Osteoblast (primary cell): ENCODE measurements around the gene RBP3. TPM values are rescaled to one million over a fixed set of nuclear protein-coding genes. Genes with fewer than 3 reads are reported as not detected.
A peak's percentile ranks its signal among the peaks of the same experiment; 100 is the strongest.

Source experiments
- DNase-seq: peaks from one replicate; pipeline ENCODE4 v3.0.0; 2011; ENCODE audit warnings: low spot score, mixed read lengths; ENCODE audit not compliant: insufficient read length; ENCODE audit errors: missing footprints
- H2AFZ ChIP-seq: 2 replicates; pipeline ENCODE4 v1.6.0; 2011; ENCODE audit warnings: mild to moderate bottlenecking, low read length
- H3K27ac ChIP-seq: 2 replicates; pipeline ENCODE4 v1.5.1; 2011; ENCODE audit warnings: mild to moderate bottlenecking, low read depth, low read length, moderate library complexity
- H3K27me3 ChIP-seq: 2 replicates; pipeline ENCODE4 v1.6.0; 2012; ENCODE audit warnings: mild to moderate bottlenecking, control low read depth, inconsistent platforms, low read length, moderate library complexity; ENCODE audit not compliant: insufficient read depth
- H3K36me3 ChIP-seq: 2 replicates; pipeline ENCODE4 v1.5.1; 2011; ENCODE audit warnings: mild to moderate bottlenecking, low read length, control low read depth, moderate library complexity; ENCODE audit not compliant: insufficient read depth
- H3K4me1 ChIP-seq: 2 replicates; pipeline ENCODE4 v1.5.1; 2011; ENCODE audit warnings: mild to moderate bottlenecking, low read length, control low read depth, moderate library complexity; ENCODE audit not compliant: insufficient read depth
- H3K4me2 ChIP-seq: 2 replicates; pipeline ENCODE4 v1.6.0; 2011; ENCODE audit warnings: mild to moderate bottlenecking, low read length; ENCODE audit not compliant: insufficient read depth
- H3K4me3 ChIP-seq: fragments of 200-600 bp; sonication (generic); 3 replicates; pipeline ENCODE4 v1.5.1; 2012; ENCODE audit warnings: mild to moderate bottlenecking, low read length, inconsistent platforms; ENCODE audit not compliant: insufficient read depth
- H3K79me2 ChIP-seq: 2 replicates; pipeline ENCODE4 v1.6.0; 2012; ENCODE audit warnings: mild to moderate bottlenecking, low read length, control low read depth, inconsistent platforms; ENCODE audit not compliant: insufficient read depth
- H3K9me3 ChIP-seq: 2 replicates; pipeline ENCODE4 v1.5.1; 2011; ENCODE audit warnings: low read depth, low read length, control low read depth
- H4K20me1 ChIP-seq: 2 replicates; pipeline ENCODE4 v1.6.0; 2012; ENCODE audit warnings: mild to moderate bottlenecking, low read length, control low read depth; ENCODE audit not compliant: insufficient read depth
- CTCF ChIP-seq: IDR thresholded peaks from 2 replicates; pipeline ENCODE4 v1.5.1; 2011; ENCODE audit warnings: mild to moderate bottlenecking, low read depth, low read length, moderate library complexity; ENCODE audit errors: extremely low read depth
- total RNA-seq: library from RNA; depleted of rRNA; stranded (reverse); fragments of >200 nt; gene quantifications from 2 replicates; pipeline ENCODE4 v1.2.3, GENCODE V29; 2012

The RBP3 gene
- total RNA-seq, 1 donor, result not detected

- Histone ChIP-seq H3K4me2 (no peak overlapping the region), H2AFZ (no peak overlapping the region), H3K4me1 (no peaks in the 10 kb centered on the region), H4K20me1 (no peaks in the 10 kb centered on the region), H3K27me3 (peaks cover 13% of the 10 kb centered on the region), H3K9me3 (no peaks in the 10 kb centered on the region), H3K4me3 (no peak overlapping the region), H3K36me3 (no peaks in the 10 kb centered on the region), H3K79me2 (no peaks in the 10 kb centered on the region), H3K27ac (no peak overlapping the region)
- DNase-seq, result peak; percentile 75
- no peak for TF ChIP-seq CTCF
Measured at GRCh38 chr10:47330366-47330765, 17.8 kb upstream of the RBP3 start.

GRCh38 chr10:47330804-47331203 is 17.4 kb upstream of the RBP3 start:
- Histone ChIP-seq H4K20me1 (no peaks in the 10 kb centered on the region), H3K27ac (no peak overlapping the region), H3K4me3 (no peak overlapping the region), H2AFZ (no peak overlapping the region), H3K4me1 (no peaks in the 10 kb centered on the region), H3K79me2 (no peaks in the 10 kb centered on the region), H3K4me2 (no peak overlapping the region), H3K36me3 (no peaks in the 10 kb centered on the region), H3K27me3 (peaks cover 16% of the 10 kb centered on the region), H3K9me3 (no peaks in the 10 kb centered on the region)
- DNase-seq, result peak; percentile 6
- no peak for TF ChIP-seq CTCF

- no peaks in the 10 kb centered on the region for H3K36me3 ChIP-seq
- no peak overlapping the region for H3K27ac ChIP-seq
- no peak overlapping the region for H3K4me2 ChIP-seq
- no peaks in the 10 kb centered on the region for H4K20me1 ChIP-seq
- H3K4me1 ChIP-seq, result no peaks in the 10 kb centered on the region
- peaks cover 22% of the 10 kb centered on the region for H3K27me3 ChIP-seq
- no peak overlapping the region for H2AFZ ChIP-seq
- no peaks in the 10 kb centered on the region for H3K9me3 ChIP-seq
- no peaks in the 10 kb centered on the region for H3K79me2 ChIP-seq
- no peak for TF ChIP-seq CTCF
- no peak overlapping the region for H3K4me3 ChIP-seq
- peak; percentile 3 for DNase-seq
Measured at GRCh38 chr10:47331491-47331890, 16.7 kb upstream of the RBP3 start.

- Histone ChIP-seq H3K4me2 (no peak overlapping the region), H3K27me3 (peaks cover 22% of the 10 kb centered on the region), H3K9me3 (no peaks in the 10 kb centered on the region), H4K20me1 (no peaks in the 10 kb centered on the region), H3K36me3 (no peaks in the 10 kb centered on the region), H3K79me2 (no peaks in the 10 kb centered on the region), H3K27ac (no peak overlapping the region), H3K4me3 (no peak overlapping the region), H3K4me1 (no peaks in the 10 kb centered on the region), H2AFZ (no peak overlapping the region)
- no peak for TF ChIP-seq CTCF
- no peak for DNase-seq
Measured at GRCh38 chr10:47331954-47332353, 16.2 kb upstream of the RBP3 start.
